Tibial nerve (tissue), 4 donors: ENCODE data around the gene ANKRD28.

Experiments used
- EP300 ChIP-seq, 2 donors: sonication (generic); formaldehyde crosslinking; IDR thresholded peaks; one replicate each; pipeline ENCODE4 v1.6.1; 2017; ENCODE audit warnings: antibody characterized with exemption in 2 of 2, mild to moderate bottlenecking in 1 of 2
- POLR2A ChIP-seq, 2 donors: fragments of 450-650 bp; IDR thresholded peaks; one replicate each; pipeline ENCODE4 v1.6.1; 2017; ENCODE audit warnings: antibody characterized with exemption in 2 of 2, mild to moderate bottlenecking in 2 of 2, moderate library complexity in 2 of 2
- TF ChIP-seq, protein P1 (sequence below), 5 experiments: fragments of 200-600 bp in 3 of 5; fragments of 450-650 bp in 2 of 5; sonication (generic) in 3 of 5; IDR thresholded peaks; one replicate each; pipeline ENCODE4 v1.5.1; 2016 to 2019; ENCODE audit warnings: antibody characterized with exemption in 5 of 5, mild to moderate bottlenecking in 3 of 5, moderate library complexity in 2 of 5

DNA sequence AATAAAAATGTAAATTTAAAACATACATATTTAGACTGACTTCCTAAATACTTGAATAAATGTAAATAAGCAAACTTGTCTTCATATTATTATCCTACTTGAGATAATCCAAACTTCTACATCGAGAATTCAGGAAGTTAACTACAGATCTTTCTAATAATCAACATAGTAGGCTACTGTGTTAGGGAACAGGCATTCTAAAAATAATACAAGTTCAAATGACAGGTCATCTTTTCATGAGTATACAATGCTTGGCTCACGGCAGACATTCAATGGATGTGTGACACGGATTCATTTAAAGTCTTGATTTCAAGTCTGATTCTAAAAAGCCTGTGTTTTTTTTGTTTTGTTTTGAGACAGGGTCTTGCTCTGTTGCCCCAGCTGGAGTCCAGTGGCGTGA lies 107.5 kb downstream of the ANKRD28 start:
- TF ChIP-seq, protein P1, sequence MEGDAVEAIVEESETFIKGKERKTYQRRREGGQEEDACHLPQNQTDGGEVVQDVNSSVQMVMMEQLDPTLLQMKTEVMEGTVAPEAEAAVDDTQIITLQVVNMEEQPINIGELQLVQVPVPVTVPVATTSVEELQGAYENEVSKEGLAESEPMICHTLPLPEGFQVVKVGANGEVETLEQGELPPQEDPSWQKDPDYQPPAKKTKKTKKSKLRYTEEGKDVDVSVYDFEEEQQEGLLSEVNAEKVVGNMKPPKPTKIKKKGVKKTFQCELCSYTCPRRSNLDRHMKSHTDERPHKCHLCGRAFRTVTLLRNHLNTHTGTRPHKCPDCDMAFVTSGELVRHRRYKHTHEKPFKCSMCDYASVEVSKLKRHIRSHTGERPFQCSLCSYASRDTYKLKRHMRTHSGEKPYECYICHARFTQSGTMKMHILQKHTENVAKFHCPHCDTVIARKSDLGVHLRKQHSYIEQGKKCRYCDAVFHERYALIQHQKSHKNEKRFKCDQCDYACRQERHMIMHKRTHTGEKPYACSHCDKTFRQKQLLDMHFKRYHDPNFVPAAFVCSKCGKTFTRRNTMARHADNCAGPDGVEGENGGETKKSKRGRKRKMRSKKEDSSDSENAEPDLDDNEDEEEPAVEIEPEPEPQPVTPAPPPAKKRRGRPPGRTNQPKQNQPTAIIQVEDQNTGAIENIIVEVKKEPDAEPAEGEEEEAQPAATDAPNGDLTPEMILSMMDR (IDR thresholded peaks at IDR 0.05): no peak
- TF ChIP-seq EP300 (IDR thresholded peaks at IDR 0.05): no peak
- no peak for TF ChIP-seq POLR2A (IDR thresholded peaks at IDR 0.05)
